ENCODE measurements around the gene FIGNL2.

FIGNL2 gene

GRCh38 chr12:51874000-51874399, 25.5 kb upstream of the FIGNL2 start:
- H3K4me3 ChIP-seq (ENCODE audit: low read depth, low read length), result no peak overlapping the region
- no peak for DNase-seq (ENCODE audit: low read depth)
- TF ChIP-seq CTCF (IDR thresholded peaks at IDR 0.05; ENCODE audit: low read depth, low read length, missing control alignments), result no peak

GRCh38 chr12:51873251-51873994, 24.9 kb upstream of the FIGNL2 start:
- no peak for DNase-seq (ENCODE audit: low read depth)
- no peak for TF ChIP-seq CTCF (IDR thresholded peaks at IDR 0.05; ENCODE audit: low read depth, low read length, missing control alignments)
- H3K4me3 ChIP-seq (ENCODE audit: low read depth, low read length), result no peak overlapping the region

GRCh38 chr12:51872689-51872981, 24.1 kb upstream of the FIGNL2 start:
- no peak for TF ChIP-seq CTCF (IDR thresholded peaks at IDR 0.05; ENCODE audit: low read depth, low read length, missing control alignments)
- H3K4me3 ChIP-seq (ENCODE audit: low read depth, low read length), result no peak overlapping the region
- DNase-seq (ENCODE audit: low read depth), result no peak

GRCh38 chr12:51871918-51872688, 23.6 kb upstream of the FIGNL2 start:
- H3K4me3 ChIP-seq (ENCODE audit: low read depth, low read length), result no peak overlapping the region
- no peak for DNase-seq (ENCODE audit: low read depth)
- TF ChIP-seq CTCF (IDR thresholded peaks at IDR 0.05; ENCODE audit: low read depth, low read length, missing control alignments), result no peak

GRCh38 chr12:51871126-51871525, 22.6 kb upstream of the FIGNL2 start:
- no peak for DNase-seq (ENCODE audit: low read depth)
- H3K4me3 ChIP-seq (ENCODE audit: low read depth, low read length), result no peak overlapping the region
- no peak for TF ChIP-seq CTCF (IDR thresholded peaks at IDR 0.05; ENCODE audit: low read depth, low read length, missing control alignments)

- TF ChIP-seq CTCF (IDR thresholded peaks at IDR 0.05; ENCODE audit: low read depth, low read length, missing control alignments), result no peak
- no peak overlapping the region for H3K4me3 ChIP-seq (ENCODE audit: low read depth, low read length)
- no peak for DNase-seq (ENCODE audit: low read depth)
These were observed 22.0 kb upstream of the FIGNL2 start for GRCh38 chr12:51870504-51870903.

Measured in GM12864 (cell line).